ENCODE measurements around the gene DROSHA. TPM values are rescaled to one million over a fixed set of nuclear protein-coding genes. Genes with fewer than 3 reads are reported as not detected.

DROSHA gene
- total RNA-seq, 1 experiment from 2014 or later, result 106 TPM

GRCh38 chr5:31355337-31355736, 176.6 kb downstream of the DROSHA start:
- Mint-ChIP-seq H3K4me3 (no peak overlapping the region), H3K27ac (no peak overlapping the region), H3K9me3 (no peaks in the 10 kb centered on the region), H3K36me3 (ENCODE audit: insufficient read depth in 1 of 3, low read depth in 3 of 3) (no peaks in the 10 kb centered on the region; a peak in 2 of 7 replicates), H3K4me1 (peaks cover 7 to 8% of the 10 kb centered on the region in 2 experiments), H3K27me3 (ENCODE audit: low read depth) (no peaks in the 10 kb centered on the region)
- H3K27me3 ChIP-seq (ENCODE audit: insufficient read depth, low read length), result no peaks in the 10 kb centered on the region
- H2BK20ac ChIP-seq (ENCODE audit: low read depth, low read length, poor library complexity, severe bottlenecking), result no peak overlapping the region
- H3K18ac ChIP-seq (ENCODE audit: insufficient read length, low read depth, low read length), result no peak overlapping the region
- H3K4me2 ChIP-seq (ENCODE audit: insufficient read depth, insufficient read length, low read length), result no peak overlapping the region
- no peak overlapping the region for H4K8ac ChIP-seq (replicated peaks; ENCODE audit: insufficient read length, low read depth, low read length)
- H2AFZ ChIP-seq (ENCODE audit: low read length), result no peak overlapping the region
- no peak overlapping the region for H2BK120ac ChIP-seq (ENCODE audit: low read depth, low read length, poor library complexity, severe bottlenecking)
- no peak overlapping the region for H2AK5ac ChIP-seq (ENCODE audit: insufficient read length, low read length)
- H3T11ph ChIP-seq (ENCODE audit: low read length), result no peak overlapping the region
- no peak overlapping the region for H3K14ac ChIP-seq (ENCODE audit: insufficient read depth, low read length)
- H2BK12ac ChIP-seq (ENCODE audit: insufficient read length, low read depth, low read length), result no peak overlapping the region
- H3K79me1 ChIP-seq (ENCODE audit: insufficient read depth, low read depth, low read length, poor library complexity, severe bottlenecking), result no peaks in the 10 kb centered on the region
- no peak for DNase-seq
- no peaks in the 10 kb centered on the region for H3K9me3 ChIP-seq (ENCODE audit: control insufficient read depth, low read depth, low read length)
- no peaks in the 10 kb centered on the region; the same call in 1 of the 2 replicates for H3K4me1 ChIP-seq (ENCODE audit: insufficient read depth, low read length)
- TF ChIP-seq, protein P1, sequence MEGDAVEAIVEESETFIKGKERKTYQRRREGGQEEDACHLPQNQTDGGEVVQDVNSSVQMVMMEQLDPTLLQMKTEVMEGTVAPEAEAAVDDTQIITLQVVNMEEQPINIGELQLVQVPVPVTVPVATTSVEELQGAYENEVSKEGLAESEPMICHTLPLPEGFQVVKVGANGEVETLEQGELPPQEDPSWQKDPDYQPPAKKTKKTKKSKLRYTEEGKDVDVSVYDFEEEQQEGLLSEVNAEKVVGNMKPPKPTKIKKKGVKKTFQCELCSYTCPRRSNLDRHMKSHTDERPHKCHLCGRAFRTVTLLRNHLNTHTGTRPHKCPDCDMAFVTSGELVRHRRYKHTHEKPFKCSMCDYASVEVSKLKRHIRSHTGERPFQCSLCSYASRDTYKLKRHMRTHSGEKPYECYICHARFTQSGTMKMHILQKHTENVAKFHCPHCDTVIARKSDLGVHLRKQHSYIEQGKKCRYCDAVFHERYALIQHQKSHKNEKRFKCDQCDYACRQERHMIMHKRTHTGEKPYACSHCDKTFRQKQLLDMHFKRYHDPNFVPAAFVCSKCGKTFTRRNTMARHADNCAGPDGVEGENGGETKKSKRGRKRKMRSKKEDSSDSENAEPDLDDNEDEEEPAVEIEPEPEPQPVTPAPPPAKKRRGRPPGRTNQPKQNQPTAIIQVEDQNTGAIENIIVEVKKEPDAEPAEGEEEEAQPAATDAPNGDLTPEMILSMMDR (conservative IDR thresholded peaks at IDR 0.05), result no peak
- no peaks in the 10 kb centered on the region for H3K23me2 ChIP-seq (ENCODE audit: insufficient read length, low read depth, low read length, poor library complexity, severe bottlenecking)
- H3K27ac ChIP-seq (ENCODE audit: insufficient read length, low read depth, low read length), result no peak overlapping the region
- H4K20me1 ChIP-seq (ENCODE audit: control insufficient read depth, insufficient read depth, insufficient read length), result no peaks in the 10 kb centered on the region
- no peak overlapping the region for H2BK5ac ChIP-seq (ENCODE audit: insufficient read length, low read length)
- H2BK15ac ChIP-seq (ENCODE audit: low read depth, low read length), result no peak overlapping the region
- H3K9ac ChIP-seq (ENCODE audit: extremely low read depth, insufficient read length, low read length), result no peak overlapping the region
- no CpG with 5 or more reads among the region's 3 CpGs for WGBS (ENCODE audit: extremely low coverage, insufficient read length, low lambda C conversion rate)
- no peak overlapping the region for H3K23ac ChIP-seq (ENCODE audit: insufficient read length, low read depth, low read length)
- H4K5ac ChIP-seq (ENCODE audit: insufficient read length, low read depth, low read length), result no peak overlapping the region
- H3K79me2 ChIP-seq (ENCODE audit: insufficient read depth, low read length), result no peaks in the 10 kb centered on the region
- no peak overlapping the region for H3K4ac ChIP-seq (ENCODE audit: low read depth, low read length)
- H4K91ac ChIP-seq (ENCODE audit: insufficient read length, low read depth, low read length), result no peak overlapping the region
- no peak overlapping the region for H3K56ac ChIP-seq (ENCODE audit: insufficient read length, low read depth, low read length)

Other genes starting within 250 kb of the DROSHA start
- gene C5orf22, start 208 bp upstream of the DROSHA start, total RNA-seq (2021), result 33.5 and 34.0 TPM in 2 replicates
- 8.8 and 9.9 TPM in 2 replicates for gene PDZD2, start 107.0 kb upstream of the DROSHA start, total RNA-seq (2021)

All from H9 (cell line).